GM18511 (cell line): ENCODE data around the gene NR0B1.

ENCODE experiments used
- ATAC-seq: cut with Tn5 transposase; IDR thresholded peaks from one replicate; pipeline ENCODE4 v1.9.1; 2021; ENCODE audit warnings: mild to moderate bottlenecking, moderate library complexity; ENCODE audit not compliant: unreplicated experiment

NR0B1 gene

DNA sequence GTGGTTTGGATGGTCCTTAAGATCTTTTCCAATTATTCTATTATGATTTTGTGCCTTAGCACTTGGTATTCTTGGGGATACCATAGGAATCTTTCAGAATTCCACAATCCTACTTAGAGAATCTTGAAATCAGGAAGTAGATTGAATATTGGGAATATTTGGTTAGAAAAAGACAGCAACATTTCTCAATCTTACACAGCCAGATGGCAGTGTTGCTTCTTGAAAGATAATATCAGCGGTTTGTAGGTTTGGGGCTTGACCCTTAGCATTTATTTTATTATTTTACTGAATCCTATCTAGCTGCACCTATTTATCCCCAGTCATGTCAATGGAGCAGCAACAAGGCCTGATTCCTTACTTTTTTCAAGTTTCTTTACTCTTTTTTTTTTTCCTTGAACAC, 33.7 kb downstream of the NR0B1 start:
- no peak for ATAC-seq

DNA sequence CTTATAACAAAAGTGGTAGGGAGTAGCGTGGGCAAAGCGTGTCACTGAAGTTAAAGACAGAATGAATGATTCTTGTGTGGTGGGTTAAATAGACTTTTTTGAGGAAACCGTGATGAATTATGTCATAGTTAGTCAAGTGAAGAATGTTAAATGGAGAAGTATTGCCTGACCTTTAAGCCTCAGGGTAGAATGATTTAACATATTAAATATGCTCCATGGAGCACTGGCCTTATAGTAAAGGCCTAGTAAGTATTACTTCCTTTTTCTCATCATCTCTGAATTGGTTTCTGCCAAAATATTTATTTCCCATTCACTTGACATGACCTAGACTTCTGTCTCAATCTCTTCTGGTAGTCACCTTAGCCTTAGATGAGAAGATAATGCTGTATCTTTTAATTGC, 38.6 kb downstream of the NR0B1 start:
- no peak for ATAC-seq

DNA sequence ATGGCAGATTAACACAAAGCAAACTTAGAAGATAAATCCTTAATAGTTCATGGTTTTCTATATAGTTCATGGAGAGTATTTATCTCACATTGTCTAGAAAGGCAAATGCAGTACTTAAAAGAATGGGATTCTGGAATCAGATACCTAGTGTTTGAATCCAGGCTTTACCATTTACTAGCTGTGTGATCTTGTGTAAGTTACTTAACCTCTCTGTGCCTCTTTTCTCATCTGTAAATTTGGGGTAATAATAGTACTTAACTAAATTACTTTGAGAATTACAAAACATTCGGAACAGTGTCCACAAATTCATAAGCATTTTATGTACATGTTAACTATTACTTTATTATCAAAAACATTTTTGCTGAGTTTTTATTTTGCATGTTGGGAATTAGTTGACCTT, 46.4 kb downstream of the NR0B1 start:
- no peak for ATAC-seq

DNA sequence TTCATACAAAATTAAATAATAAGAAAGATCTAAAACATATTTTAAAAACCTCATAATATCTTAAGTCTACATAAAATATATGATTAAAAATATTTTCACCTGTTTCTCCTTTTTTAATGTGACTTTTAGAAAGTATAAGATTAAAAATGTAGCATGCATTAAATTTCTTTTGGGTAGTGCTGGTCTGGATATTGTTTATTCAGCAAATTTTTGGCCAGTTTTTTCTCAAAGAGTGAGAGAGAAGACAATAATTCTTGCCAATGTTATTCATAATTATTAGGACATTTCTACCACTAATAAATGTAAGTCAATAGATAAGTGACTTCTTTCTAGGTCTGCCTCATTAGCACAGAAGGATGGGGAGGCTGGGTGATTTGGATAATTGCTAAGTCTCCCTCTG, 48.2 kb downstream of the NR0B1 start:
- ATAC-seq, result no peak

DNA sequence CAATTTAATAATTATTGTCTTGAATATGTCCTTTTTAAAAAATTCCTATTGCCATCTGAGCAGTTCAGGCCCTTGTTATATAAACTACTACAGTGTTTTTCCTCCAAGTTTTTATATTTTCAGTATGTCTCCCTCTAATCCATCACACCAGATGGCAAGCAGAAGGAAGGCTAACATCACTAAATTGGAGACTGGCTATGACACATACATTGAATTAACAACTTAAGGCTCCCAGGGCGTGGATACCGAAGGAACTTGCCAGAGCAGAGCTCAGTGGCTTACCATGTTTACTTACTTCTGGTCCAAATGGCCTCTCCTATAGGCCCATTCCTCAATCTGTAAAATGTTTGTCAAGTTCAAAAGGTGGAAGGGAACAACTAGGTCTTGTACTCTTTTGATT, 49.3 kb downstream of the NR0B1 start:
- no peak for ATAC-seq
